DMS 273 treated with DMSO at 0.1 percent for 48 hours (cell line): ENCODE data around the gene SLC25A30.
"Not testable (repeated sequence)": the region's sequence is repeated elsewhere in the genome, so short reads cannot be mapped to it uniquely, and the experiment has no call there.

Experiments used
- DNase-seq: peaks from one replicate; lab custom pipeline; 2025; lab: John Stamatoyannopoulos, UW

SLC25A30 gene

GRCh38 chr13:45367358-45367757 is 50.8 kb downstream of the SLC25A30 start:
- DNase-seq: no peak

GRCh38 chr13:45365558-45365885 is 52.7 kb downstream of the SLC25A30 start:
- no peak for DNase-seq

GRCh38 chr13:45364876-45365557 is 53.2 kb downstream of the SLC25A30 start:
- no peak for DNase-seq

- DNase-seq: no peak
Measured at GRCh38 chr13:45362939-45363338, 55.2 kb downstream of the SLC25A30 start.

- no peak for DNase-seq
Measured at GRCh38 chr13:45361596-45362206, 56.5 kb downstream of the SLC25A30 start.

GRCh38 chr13:45356966-45357672 is 61.1 kb downstream of the SLC25A30 start:
- DNase-seq: no peak

GRCh38 chr13:45353895-45354294 is 64.3 kb downstream of the SLC25A30 start:
- DNase-seq: no peak

- DNase-seq: no peak
Measured at GRCh38 chr13:45352031-45352430, 66.1 kb downstream of the SLC25A30 start.

GRCh38 chr13:45350152-45350551 is 68.0 kb downstream of the SLC25A30 start:
- no peak for DNase-seq

- no peak for DNase-seq
Measured at GRCh38 chr13:45349438-45349837, 68.7 kb downstream of the SLC25A30 start.

- not testable (repeated sequence) for DNase-seq
Measured at GRCh38 chr13:45344064-45344463, 74.1 kb downstream of the SLC25A30 start.
